GM12872 (cell line): ENCODE data around the gene SMS.

Source experiments
- CTCF ChIP-seq: IDR thresholded peaks from 3 replicates; pipeline ENCODE4 v1.5.1; 2011; ENCODE audit warnings: low read depth, mild to moderate bottlenecking, low read length, moderate library complexity; ENCODE audit not compliant: insufficient read depth

Gene SMS

GRCh38 chrX:22032084-22032483, 91.6 kb downstream of the SMS start, which contains the start of gene PHEX:
PHEX (plus strand) TSS chrX:22032325; CDS start chrX:22033006, 681 bp downstream.
- TF ChIP-seq CTCF = no peak

- no peak for TF ChIP-seq CTCF
Measured at GRCh38 chrX:22032506-22032905, 92.0 kb downstream of the SMS start.

- no peak for TF ChIP-seq CTCF
Measured at GRCh38 chrX:22033818-22034217, 93.3 kb downstream of the SMS start.

- TF ChIP-seq CTCF = no peak
Measured at GRCh38 chrX:22035236-22035635, 94.7 kb downstream of the SMS start.

GRCh38 chrX:22037225-22037624, 96.7 kb downstream of the SMS start:
- TF ChIP-seq CTCF = no peak

- no peak for TF ChIP-seq CTCF
Measured at GRCh38 chrX:22037911-22038537, 97.5 kb downstream of the SMS start.

- no peak for TF ChIP-seq CTCF
Measured at GRCh38 chrX:22039541-22039940, 99.0 kb downstream of the SMS start.
